DND-41 (cell line): ENCODE results near the gene GRIFIN.

Experiments used
- ATAC-seq: fragments of 200-7000 bp; cut with Tn5 transposase; 3 replicates; pipeline ENCODE4 v1.9.1; 2021; ENCODE audit warnings: low read depth; ENCODE audit not compliant: insufficient read depth
- DNase-seq: peaks from one replicate; pipeline ENCODE4 v3.0.0-alpha.2; 2020
- H2AFZ ChIP-seq: 2 replicates; pipeline ENCODE4 v1.6.0; 2012; ENCODE audit warnings: low read depth, low read length
- H3K27ac ChIP-seq: 2 replicates; pipeline ENCODE4 v1.5.1; 2012; ENCODE audit warnings: low read length, inconsistent platforms
- H3K27me3 ChIP-seq: fragments of 200-600 bp; sonication (generic); 2 replicates; pipeline ENCODE4 v1.6.0; 2012; ENCODE audit warnings: low read length, mild to moderate bottlenecking, inconsistent platforms; ENCODE audit not compliant: insufficient read depth, poor library complexity
- H3K36me3 ChIP-seq: 2 replicates; pipeline ENCODE4 v1.5.1; 2012; ENCODE audit warnings: low read length, inconsistent platforms; ENCODE audit not compliant: insufficient read depth
- H3K4me1 ChIP-seq: 2 replicates; pipeline ENCODE4 v1.5.1; 2012; ENCODE audit warnings: mild to moderate bottlenecking, low read length; ENCODE audit not compliant: insufficient read depth
- H3K4me2 ChIP-seq: 2 replicates; pipeline ENCODE4 v1.6.0; 2012; ENCODE audit warnings: mild to moderate bottlenecking, moderate library complexity, low read length, inconsistent platforms; ENCODE audit not compliant: insufficient read depth
- H3K4me3 ChIP-seq, 2 experiments: fragments of 200-600 bp in 1 of 2; shearing (Covaris generic) in 1 of 2; 2 replicates each; pipeline ENCODE4 v1.5.1; 2012 to 2016; ENCODE audit warnings: inconsistent platforms in 2 of 2, low read length in 2 of 2, mild to moderate bottlenecking in 2 of 2, low read depth in 1 of 2, moderate library complexity in 1 of 2
- H3K79me2 ChIP-seq: 2 replicates; pipeline ENCODE4 v1.6.0; 2012; ENCODE audit warnings: low read length, inconsistent platforms; ENCODE audit not compliant: insufficient read depth
- H3K9ac ChIP-seq: 2 replicates; pipeline ENCODE4 v1.6.0; 2012; ENCODE audit warnings: low read depth, mild to moderate bottlenecking, inconsistent platforms, low read length, moderate library complexity
- H3K9me3 ChIP-seq: 2 replicates; pipeline ENCODE4 v1.5.1; 2012; ENCODE audit warnings: low read length, moderate library complexity, mild to moderate bottlenecking, inconsistent platforms; ENCODE audit not compliant: insufficient read depth, severe bottlenecking
- H4K20me1 ChIP-seq: 2 replicates; pipeline ENCODE4 v1.6.0; 2012; ENCODE audit warnings: low read length; ENCODE audit not compliant: insufficient read depth
- CTCF ChIP-seq: IDR thresholded peaks from 2 replicates; pipeline ENCODE4 v1.5.1; 2012; ENCODE audit warnings: borderline replicate concordance, low read length, moderate library complexity, mild to moderate bottlenecking; ENCODE audit not compliant: poor library complexity, severe bottlenecking; ENCODE audit errors: extremely low read depth
- EZH2 ChIP-seq: IDR thresholded peaks from 3 replicates; pipeline ENCODE4 v1.6.1; 2012; ENCODE audit warnings: borderline replicate concordance, low read depth, mild to moderate bottlenecking, moderate library complexity, low read length, inconsistent platforms; ENCODE audit not compliant: severe bottlenecking

Gene GRIFIN

DNA sequence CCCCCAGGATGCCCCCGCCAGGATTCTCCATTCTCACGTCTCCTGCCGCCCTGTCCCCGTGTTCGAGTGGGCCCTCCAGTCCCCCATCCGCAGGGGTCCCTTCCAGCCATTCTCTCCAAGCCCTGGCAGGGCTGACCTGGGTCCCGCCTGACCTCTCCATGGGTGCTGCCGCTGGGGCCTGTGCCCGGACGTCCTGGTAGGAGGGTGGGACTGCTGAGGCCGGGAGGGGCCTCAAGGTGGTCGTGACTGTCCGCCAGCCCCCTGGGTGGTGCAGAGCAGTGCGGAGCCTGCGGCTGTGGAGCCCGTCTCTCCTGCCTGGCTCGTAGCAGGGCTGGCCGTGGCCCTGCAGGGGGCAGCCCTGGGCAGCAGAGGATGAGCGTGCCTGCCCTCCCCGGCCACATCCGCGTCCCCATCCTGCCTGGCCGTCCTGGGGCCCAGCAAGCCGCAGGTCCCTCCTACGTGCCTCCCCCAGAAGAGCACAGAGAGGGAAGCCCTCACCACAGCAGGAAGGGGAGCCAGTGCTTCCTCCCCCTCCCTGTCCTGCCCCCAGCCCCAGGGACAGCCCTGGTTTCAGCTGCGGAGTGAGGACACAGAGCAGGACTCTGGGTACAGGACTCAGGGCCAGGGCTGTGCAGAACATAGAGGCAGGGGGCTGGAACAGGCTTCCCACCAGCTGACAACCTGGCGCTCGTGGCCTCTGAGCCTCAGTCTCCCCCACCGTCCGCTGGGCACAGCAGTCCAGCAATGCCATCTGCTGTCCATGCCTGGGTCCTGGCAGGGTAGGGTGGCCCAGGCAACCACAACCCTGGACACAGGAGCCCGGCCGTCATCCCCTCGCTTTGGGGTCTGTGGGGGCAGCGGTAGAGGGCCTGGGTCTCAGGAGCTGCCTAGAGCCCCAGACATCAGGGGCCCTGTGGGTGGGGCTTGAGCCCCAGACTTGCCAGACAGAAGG, 1.5 kb upstream of the GRIFIN start:
- no peaks in the 10 kb centered on the region for H3K27me3 ChIP-seq
- no peak overlapping the region for H3K9ac ChIP-seq
- no peak overlapping the region for H3K4me3 ChIP-seq
- no peaks in the 10 kb centered on the region for H3K9me3 ChIP-seq
- peak; percentile 41 for TF ChIP-seq CTCF
- no peak for TF ChIP-seq EZH2
- no peaks in the 10 kb centered on the region for H3K4me1 ChIP-seq
- H3K79me2 ChIP-seq: no peaks in the 10 kb centered on the region
- H3K36me3 ChIP-seq: no peaks in the 10 kb centered on the region
- no peaks in the 10 kb centered on the region for H4K20me1 ChIP-seq
- no peak overlapping the region for H3K27ac ChIP-seq
- no peak overlapping the region for H2AFZ ChIP-seq
- H3K4me2 ChIP-seq: no peak overlapping the region
- peak; percentile 53; the same call in 1 of the 3 replicates for ATAC-seq
- DNase-seq: no peak

DNA sequence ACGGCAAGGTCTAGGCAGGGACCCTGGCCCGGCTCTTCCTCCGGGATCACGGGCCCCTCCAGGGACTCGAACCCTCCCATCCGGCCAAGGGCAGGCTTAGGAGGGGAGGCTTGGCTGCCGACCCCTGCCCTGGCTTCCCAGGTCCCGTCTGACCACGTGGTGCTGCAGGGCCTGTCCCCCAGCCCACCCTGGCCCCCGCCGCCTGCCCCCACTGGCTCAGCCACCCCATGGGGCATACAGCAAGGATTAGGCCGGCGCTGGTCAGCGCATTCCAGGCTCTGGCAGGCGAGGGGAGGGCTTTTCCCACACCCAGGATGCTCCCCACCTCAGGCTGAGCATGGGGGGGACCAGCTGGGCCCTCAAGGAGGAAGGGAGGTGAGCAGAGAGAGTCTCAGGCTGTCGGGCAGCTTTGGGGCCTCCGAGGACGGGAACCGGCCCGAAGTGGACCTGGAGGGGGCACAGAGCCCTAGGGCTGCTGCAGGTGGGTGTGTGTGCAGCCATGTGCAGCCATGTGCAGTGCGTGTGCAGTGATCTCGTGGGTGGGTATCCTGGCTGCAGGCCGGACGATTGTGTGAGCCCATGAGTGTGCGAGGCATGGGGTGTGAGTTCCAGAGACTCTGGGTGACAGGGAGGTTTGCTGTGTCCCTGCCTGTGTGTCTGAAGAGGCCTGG, 713 bp upstream of the GRIFIN start:
- TF ChIP-seq EZH2 (no peak), CTCF (no peak)
- Histone ChIP-seq H3K9ac (no peak overlapping the region), H3K79me2 (no peaks in the 10 kb centered on the region), H3K27me3 (no peaks in the 10 kb centered on the region), H2AFZ (no peak overlapping the region), H3K9me3 (no peaks in the 10 kb centered on the region), H3K4me3 (no peak overlapping the region), H4K20me1 (no peaks in the 10 kb centered on the region), H3K27ac (no peak overlapping the region), H3K36me3 (no peaks in the 10 kb centered on the region), H3K4me2 (no peak overlapping the region), H3K4me1 (no peaks in the 10 kb centered on the region)
- ATAC-seq: no peak
- no peak for DNase-seq

GRCh38 chr7:2475678-2476015, 551 bp downstream of the GRIFIN start:
- no peaks in the 10 kb centered on the region for H3K9me3 ChIP-seq
- H3K36me3 ChIP-seq: no peaks in the 10 kb centered on the region
- H3K27me3 ChIP-seq: no peaks in the 10 kb centered on the region
- no peak overlapping the region for H3K4me3 ChIP-seq
- no peak overlapping the region for H2AFZ ChIP-seq
- H3K79me2 ChIP-seq: no peaks in the 10 kb centered on the region
- peaks cover 3% of the 10 kb centered on the region for H4K20me1 ChIP-seq
- no peak for ATAC-seq
- H3K9ac ChIP-seq: no peak overlapping the region
- no peak overlapping the region for H3K4me2 ChIP-seq
- TF ChIP-seq CTCF (no peak), EZH2 (no peak)
- no peak overlapping the region for H3K27ac ChIP-seq
- peaks cover 7% of the 10 kb centered on the region; the same call in 1 of the 2 replicates for H3K4me1 ChIP-seq
- DNase-seq: no peak
